Loucy (cell line): ENCODE data around the gene ARHGAP28.

Experiments
- H2AFZ ChIP-seq: fragments of 200-600 bp; sonication (generic); 2 replicates; pipeline ENCODE4 v1.6.0; 2016; ENCODE audit warnings: antibody characterized with exemption, mild to moderate bottlenecking, low read length, moderate library complexity
- H3F3A ChIP-seq: fragments of 200-600 bp; 2 replicates; pipeline ENCODE4 v1.6.0; 2016; ENCODE audit warnings: antibody characterized with exemption, low read depth, mild to moderate bottlenecking
- H3K27me3 ChIP-seq: fragments of 200-600 bp; sonication (generic); 2 replicates; pipeline ENCODE4 v1.6.1; 2014; ENCODE audit warnings: low read length, mild to moderate bottlenecking; ENCODE audit not compliant: insufficient read depth, poor library complexity, severe bottlenecking
- H3K36me3 ChIP-seq: fragments of 200-600 bp; sonication (generic); 2 replicates; pipeline ENCODE4 v1.6.1; 2016; ENCODE audit warnings: low read length; ENCODE audit not compliant: insufficient read depth
- H3K4me1 ChIP-seq: fragments of 200-600 bp; sonication (generic); 2 replicates; pipeline ENCODE4 v1.5.1; 2014; ENCODE audit warnings: low read length, mild to moderate bottlenecking; ENCODE audit not compliant: insufficient read depth, poor library complexity, severe bottlenecking
- H3K4me2 ChIP-seq: fragments of 200-600 bp; sonication (generic); 2 replicates; pipeline ENCODE4 v1.6.0; 2014; ENCODE audit warnings: antibody characterized with exemption, low read length, low read depth, mild to moderate bottlenecking; ENCODE audit not compliant: poor library complexity, severe bottlenecking
- H3K4me3 ChIP-seq: fragments of 200-600 bp; sonication (generic); 2 replicates; pipeline ENCODE4 v1.5.1; 2014; ENCODE audit warnings: low read length, mild to moderate bottlenecking, mixed read lengths; ENCODE audit not compliant: poor library complexity, severe bottlenecking
- H3K79me2 ChIP-seq: fragments of 200-600 bp; sonication (generic); 2 replicates; pipeline ENCODE4 v1.6.1; 2014; ENCODE audit warnings: low read length; ENCODE audit not compliant: insufficient read depth
- H3K9ac ChIP-seq: fragments of 200-600 bp; sonication (generic); 2 replicates; pipeline ENCODE4 v1.6.0; 2014; ENCODE audit warnings: mild to moderate bottlenecking, low read depth, low read length, moderate library complexity; ENCODE audit not compliant: poor library complexity, severe bottlenecking
- H3K9me2 ChIP-seq: fragments of 200-600 bp; sonication (generic); replicated peaks from 2 replicates; pipeline ENCODE4 v1.6.1; 2016; ENCODE audit warnings: low read depth, low read length, mixed read lengths
- H3K9me3 ChIP-seq: fragments of 200-600 bp; sonication (generic); 2 replicates; pipeline ENCODE4 v1.6.1; 2014; ENCODE audit warnings: mild to moderate bottlenecking, antibody characterized with exemption, low read length, low read depth; ENCODE audit not compliant: insufficient read depth
- H4K20me1 ChIP-seq: fragments of 200-600 bp; sonication (generic); 2 replicates; pipeline ENCODE4 v1.6.0; 2014; ENCODE audit warnings: antibody characterized with exemption, low read length, mild to moderate bottlenecking; ENCODE audit not compliant: insufficient read depth, poor library complexity, severe bottlenecking
- CTCF ChIP-seq: fragments of 200-600 bp; sonication (generic); conservative IDR thresholded peaks from 2 replicates; pipeline ENCODE4 v1.5.1; 2014; ENCODE audit warnings: mild to moderate bottlenecking, antibody characterized with exemption, low read length
- EZH2phosphoT487 ChIP-seq: fragments of 200-600 bp; IDR thresholded peaks from 2 replicates; pipeline ENCODE4 v1.6.1; 2018; ENCODE audit warnings: antibody characterized with exemption, mild to moderate bottlenecking, moderate library complexity, borderline replicate concordance

The ARHGAP28 gene

DNA sequence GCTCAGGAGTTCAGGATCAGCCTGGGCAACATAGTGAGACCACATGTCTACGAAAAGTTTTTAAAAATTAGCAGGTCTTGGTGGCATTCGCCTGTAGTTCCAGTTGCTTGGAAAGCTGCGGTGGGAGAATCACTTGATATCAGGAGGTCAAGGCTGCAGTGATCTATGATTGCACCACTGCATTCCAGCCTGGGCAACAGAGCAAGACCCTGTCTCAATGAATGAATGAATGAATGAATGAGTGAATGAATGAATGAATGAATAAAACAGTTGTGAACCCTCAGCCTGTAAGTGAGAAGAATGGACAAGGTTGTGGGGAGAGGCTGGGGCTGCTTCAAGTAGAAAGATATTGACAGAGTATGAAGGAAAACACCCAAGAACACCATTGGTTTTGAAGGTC, 48.0 kb downstream of the ARHGAP28 start:
- no peaks in the 10 kb centered on the region; the same call in 1 of the 2 replicates for H3K9me3 ChIP-seq
- no peaks in the 10 kb centered on the region for H3K36me3 ChIP-seq
- no peak for TF ChIP-seq CTCF
- no peak for TF ChIP-seq EZH2phosphoT487
- H3F3A ChIP-seq: no peaks in the 10 kb centered on the region
- H3K4me3 ChIP-seq: no peak overlapping the region
- H4K20me1 ChIP-seq: no peaks in the 10 kb centered on the region
- H3K79me2 ChIP-seq: no peaks in the 10 kb centered on the region
- no peak overlapping the region for H2AFZ ChIP-seq
- H3K9ac ChIP-seq: no peak overlapping the region
- H3K4me1 ChIP-seq: no peaks in the 10 kb centered on the region
- H3K9me2 ChIP-seq: no peaks in the 10 kb centered on the region
- H3K27me3 ChIP-seq: no peaks in the 10 kb centered on the region
- H3K4me2 ChIP-seq: no peak overlapping the region

GRCh38 chr18:6778459-6779247, 49.1 kb downstream of the ARHGAP28 start:
- Histone ChIP-seq H3K9me3 (no peaks in the 10 kb centered on the region; the same call in 1 of the 2 replicates), H3K4me2 (no peak overlapping the region), H2AFZ (no peak overlapping the region), H3K9ac (no peak overlapping the region), H3K36me3 (no peaks in the 10 kb centered on the region), H3K79me2 (no peaks in the 10 kb centered on the region), H3F3A (no peaks in the 10 kb centered on the region), H3K4me3 (no peak overlapping the region), H3K9me2 (no peaks in the 10 kb centered on the region), H4K20me1 (no peaks in the 10 kb centered on the region), H3K27me3 (no peaks in the 10 kb centered on the region), H3K4me1 (no peaks in the 10 kb centered on the region)
- no peak for TF ChIP-seq EZH2phosphoT487
- no peak for TF ChIP-seq CTCF

GRCh38 chr18:6781142-6781714, 51.7 kb downstream of the ARHGAP28 start:
- Histone ChIP-seq H3K9me2 (no peaks in the 10 kb centered on the region), H2AFZ (no peak overlapping the region), H3K9ac (no peak overlapping the region), H3K4me2 (no peak overlapping the region), H3K79me2 (no peaks in the 10 kb centered on the region), H3F3A (no peaks in the 10 kb centered on the region), H3K4me1 (no peaks in the 10 kb centered on the region), H4K20me1 (no peaks in the 10 kb centered on the region), H3K4me3 (no peak overlapping the region), H3K27me3 (no peaks in the 10 kb centered on the region), H3K36me3 (no peaks in the 10 kb centered on the region), H3K9me3 (peaks cover 3% of the 10 kb centered on the region; the same call in 1 of the 2 replicates)
- TF ChIP-seq EZH2phosphoT487 (no peak), CTCF (no peak)
